Testis (tissue), 2 donors: Measurements from ENCODE around the gene PLCB2.

ENCODE experiments used
- CTCF ChIP-seq, 3 experiments: fragments of 450-650 bp in 2 of 3; fragments of 200-600 bp in 1 of 3; sonication (generic) in 1 of 3; IDR thresholded peaks; one replicate each; pipeline ENCODE4 v1.5.1; 2016 to 2019; ENCODE audit warnings: antibody characterized with exemption in 3 of 3, mild to moderate bottlenecking in 2 of 3, moderate library complexity in 1 of 3
- POLR2A ChIP-seq: fragments of 450-650 bp; IDR thresholded peaks from one replicate; pipeline ENCODE4 v1.6.1; 2017; ENCODE audit warnings: antibody characterized with exemption, mild to moderate bottlenecking, moderate library complexity

- TF ChIP-seq CTCF (IDR thresholded peaks at IDR 0.05), result no peak
- no peak for TF ChIP-seq POLR2A
Observed at GRCh38 chr15:40340038-40340739, 32.5 kb upstream of the PLCB2 start.
